ENCODE measurements around the gene LAD1. TPM values are rescaled to one million over a fixed set of nuclear protein-coding genes. Genes with fewer than 3 reads are reported as not detected.

Gene LAD1
- total RNA-seq, 4 donors from 2014 or later: 0.25 to 6.2 (median 0.92) TPM

DNA sequence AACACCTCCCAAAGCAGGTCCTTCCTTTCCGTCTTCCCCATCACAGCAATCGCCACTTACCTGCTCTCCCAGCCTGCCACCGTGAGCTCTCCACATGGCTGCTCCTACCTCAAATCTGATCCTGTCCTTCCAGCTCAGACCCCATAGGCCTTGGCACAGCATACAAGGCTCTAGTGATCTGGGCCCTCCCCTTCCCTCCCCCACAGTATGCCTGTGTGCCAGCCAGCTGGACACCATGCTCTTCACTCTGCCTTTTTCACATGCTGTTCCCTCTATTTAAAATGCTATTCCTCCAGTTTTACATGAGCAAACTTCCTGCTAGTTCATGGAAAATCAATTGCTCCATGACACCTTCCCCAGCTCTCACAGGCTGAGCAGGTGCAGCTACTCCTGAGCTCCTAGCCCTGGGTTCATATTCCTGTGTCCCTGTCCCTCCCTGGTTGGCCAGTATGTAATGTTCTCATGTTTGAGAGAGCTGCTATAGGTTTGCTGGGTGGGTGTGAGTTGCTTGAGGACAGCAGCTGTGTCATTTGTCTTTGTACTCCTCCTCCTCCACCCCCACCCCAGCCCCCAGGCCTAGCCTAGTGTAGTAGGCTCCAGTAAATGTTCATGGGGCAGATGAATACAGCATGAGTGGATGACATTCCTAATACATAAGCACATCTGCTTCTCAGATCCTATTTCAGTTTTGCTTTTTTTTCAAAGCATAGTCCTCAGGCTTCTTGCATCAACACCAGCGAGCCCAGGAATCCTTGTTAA is 15.3 kb downstream of the LAD1 start:
- peaks cover 15 to 20% of the 10 kb centered on the region in 2 donors for H3K4me1 ChIP-seq
- TF ChIP-seq, protein P1, sequence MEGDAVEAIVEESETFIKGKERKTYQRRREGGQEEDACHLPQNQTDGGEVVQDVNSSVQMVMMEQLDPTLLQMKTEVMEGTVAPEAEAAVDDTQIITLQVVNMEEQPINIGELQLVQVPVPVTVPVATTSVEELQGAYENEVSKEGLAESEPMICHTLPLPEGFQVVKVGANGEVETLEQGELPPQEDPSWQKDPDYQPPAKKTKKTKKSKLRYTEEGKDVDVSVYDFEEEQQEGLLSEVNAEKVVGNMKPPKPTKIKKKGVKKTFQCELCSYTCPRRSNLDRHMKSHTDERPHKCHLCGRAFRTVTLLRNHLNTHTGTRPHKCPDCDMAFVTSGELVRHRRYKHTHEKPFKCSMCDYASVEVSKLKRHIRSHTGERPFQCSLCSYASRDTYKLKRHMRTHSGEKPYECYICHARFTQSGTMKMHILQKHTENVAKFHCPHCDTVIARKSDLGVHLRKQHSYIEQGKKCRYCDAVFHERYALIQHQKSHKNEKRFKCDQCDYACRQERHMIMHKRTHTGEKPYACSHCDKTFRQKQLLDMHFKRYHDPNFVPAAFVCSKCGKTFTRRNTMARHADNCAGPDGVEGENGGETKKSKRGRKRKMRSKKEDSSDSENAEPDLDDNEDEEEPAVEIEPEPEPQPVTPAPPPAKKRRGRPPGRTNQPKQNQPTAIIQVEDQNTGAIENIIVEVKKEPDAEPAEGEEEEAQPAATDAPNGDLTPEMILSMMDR (IDR thresholded peaks at IDR 0.05 in 4 of 5, conservative IDR thresholded peaks at IDR 0.05 in 1 of 5): no peak
- peak; percentile 15 to 28 for TF ChIP-seq POLR2A (IDR thresholded peaks at IDR 0.05)
- H3K4me3 ChIP-seq: no peak overlapping the region
- peak overlapping the region; percentile 64 to 80 (median 72) for H3K27ac ChIP-seq
- no peaks in the 10 kb centered on the region for H3K9me3 ChIP-seq
- H3K36me3 ChIP-seq: no peaks in the 10 kb centered on the region
- in situ Hi-C loops (cut with MboI; ENCODE audit: low sequenced_read_pairs in 4 of 4) (no loop called here), intact Hi-C loops (cut with DNase I; ENCODE audit: low total_unique reads) (no loop called here)
- peak; percentile 74 to 79 for DNase-seq
- ATAC-seq: peak; percentile 86 to 91
- H3K27me3 ChIP-seq: no peaks in the 10 kb centered on the region

DNA sequence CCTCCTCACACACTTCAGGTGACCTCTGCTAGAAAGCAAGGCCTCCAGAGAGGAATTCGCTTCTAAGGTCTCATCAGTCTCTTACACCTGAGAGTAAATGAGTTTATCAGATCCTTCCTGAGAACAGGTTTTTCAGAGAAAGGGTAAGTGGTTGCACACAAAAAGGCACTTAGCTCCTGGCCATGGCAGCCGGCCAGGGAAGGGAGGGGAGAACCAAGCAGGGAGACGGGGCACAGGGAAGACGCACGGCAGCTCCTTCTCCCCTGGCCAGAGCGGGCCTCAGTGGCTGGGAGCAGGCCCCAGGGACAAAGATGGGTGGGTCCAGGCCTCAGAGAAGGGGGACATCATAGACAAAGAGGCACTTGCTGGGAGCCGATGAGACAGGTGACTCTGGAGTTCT is 18.0 kb downstream of the LAD1 start:
- in situ Hi-C loops (cut with MboI; ENCODE audit: low sequenced_read_pairs in 4 of 4): no loop called here
- ATAC-seq (no peak), DNase-seq (no peak)

DNA sequence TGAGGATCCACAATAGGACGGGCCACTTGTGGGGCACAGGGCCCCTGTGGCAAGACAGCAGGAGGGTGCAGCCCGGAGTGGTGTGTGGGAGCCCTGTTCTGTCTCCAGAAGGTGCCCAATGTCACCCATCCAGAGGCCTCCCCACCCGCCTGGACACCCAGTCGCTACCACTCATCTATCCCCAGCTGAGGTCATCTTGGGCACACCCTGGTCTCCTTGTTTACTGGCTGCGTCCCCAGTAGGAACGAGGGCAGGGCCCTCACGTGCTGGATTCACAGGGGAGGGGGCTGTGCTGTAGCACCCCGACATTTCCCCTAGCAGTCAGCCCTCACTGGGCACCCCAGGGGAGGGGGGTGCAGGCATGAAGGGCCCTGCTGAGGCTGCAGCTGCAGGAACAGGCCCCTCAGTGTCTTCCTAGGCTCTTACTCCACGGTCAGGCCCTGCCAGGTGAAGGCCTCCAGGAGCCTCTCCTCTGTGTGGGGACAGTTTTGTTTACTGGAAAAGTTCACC is 19.3 kb downstream of the LAD1 start:
- Histone ChIP-seq H3K4me1 (peaks cover 14 to 16% of the 10 kb centered on the region in 2 donors), H3K27me3 (no peaks in the 10 kb centered on the region), H3K9me3 (no peaks in the 10 kb centered on the region), H3K27ac (no peak overlapping the region), H3K4me3 (no peak overlapping the region), H3K36me3 (no peaks in the 10 kb centered on the region)
- in situ Hi-C loops (cut with MboI; ENCODE audit: low sequenced_read_pairs in 4 of 4): no loop called here
- TF ChIP-seq, protein P1 (IDR thresholded peaks at IDR 0.05 in 4 of 5, conservative IDR thresholded peaks at IDR 0.05 in 1 of 5): no peak
- TF ChIP-seq POLR2A (IDR thresholded peaks at IDR 0.05): no peak
- no peak for ATAC-seq
- no peak for DNase-seq
- intact Hi-C loops (cut with DNase I; ENCODE audit: low total_unique reads): no loop called here

More for the DNA sequence above, 18.0 kb downstream of the LAD1 start:
- no peaks in the 10 kb centered on the region for H3K27me3 ChIP-seq
- intact Hi-C loops (cut with DNase I; ENCODE audit: low total_unique reads): no loop called here
- no peak overlapping the region for H3K4me3 ChIP-seq
- H3K9me3 ChIP-seq: no peaks in the 10 kb centered on the region
- H3K27ac ChIP-seq: no peak overlapping the region
- H3K36me3 ChIP-seq: no peaks in the 10 kb centered on the region
- H3K4me1 ChIP-seq: peaks cover 15 to 20% of the 10 kb centered on the region in 2 donors
- TF ChIP-seq, protein P1 (IDR thresholded peaks at IDR 0.05 in 4 of 5, conservative IDR thresholded peaks at IDR 0.05 in 1 of 5): no peak
- TF ChIP-seq POLR2A (IDR thresholded peaks at IDR 0.05): no peak

DNA sequence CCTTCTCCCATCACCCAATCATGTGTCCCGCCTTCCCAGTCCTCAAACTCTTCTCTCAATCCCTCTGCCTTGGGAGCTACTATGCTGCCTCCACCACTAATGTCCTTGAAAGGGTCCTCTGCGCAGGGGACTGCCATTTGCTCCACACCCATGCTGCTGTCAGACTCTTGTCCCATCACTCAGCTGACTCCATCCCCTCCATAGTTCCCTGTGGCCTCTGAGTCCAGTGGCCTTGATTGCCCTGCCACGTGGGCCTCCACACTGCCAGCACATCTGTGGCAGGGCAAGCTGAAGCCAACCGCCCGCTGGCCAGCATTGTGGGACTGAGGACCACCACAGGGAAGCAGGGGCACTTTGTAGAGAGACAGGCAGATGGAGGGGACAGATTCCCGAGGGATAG is 20.3 kb downstream of the LAD1 start:
- no peaks in the 10 kb centered on the region for H3K36me3 ChIP-seq
- TF ChIP-seq, protein P1 (IDR thresholded peaks at IDR 0.05 in 4 of 5, conservative IDR thresholded peaks at IDR 0.05 in 1 of 5): no peak
- no peak for TF ChIP-seq POLR2A (IDR thresholded peaks at IDR 0.05)
- H3K4me1 ChIP-seq: peaks cover 8 to 12% of the 10 kb centered on the region in 2 donors
- ATAC-seq (no peak), DNase-seq (no peak)
- H3K4me3 ChIP-seq: no peak overlapping the region
- intact Hi-C loops (cut with DNase I; ENCODE audit: low total_unique reads): no loop called here
- H3K27ac ChIP-seq: no peak overlapping the region
- H3K27me3 ChIP-seq: no peaks in the 10 kb centered on the region
- in situ Hi-C loops (cut with MboI; ENCODE audit: low sequenced_read_pairs in 4 of 4): no loop called here
- no peaks in the 10 kb centered on the region for H3K9me3 ChIP-seq
